ENCODE results near the gene KRT1. TPM values are rescaled to one million over a fixed set of nuclear protein-coding genes. Genes with fewer than 3 reads are reported as not detected.

Gene KRT1
- total RNA-seq, 1 donor from 2014 or later: not detected

- Mint-ChIP-seq H3K27ac (ENCODE audit: unreplicated experiment) (no peak overlapping the region), H3K27me3 (ENCODE audit: unreplicated experiment) (no peaks in the 10 kb centered on the region), H3K4me1 (ENCODE audit: unreplicated experiment) (peaks cover 10% of the 10 kb centered on the region), H3K9me3 (ENCODE audit: unreplicated experiment) (no peaks in the 10 kb centered on the region), H3K36me3 (ENCODE audit: low read depth, unreplicated experiment) (no peaks in the 10 kb centered on the region), H3K4me3 (ENCODE audit: unreplicated experiment) (no peak overlapping the region)
- no peak for DNase-seq (ENCODE audit: low spot score)
- TF ChIP-seq CTCF (IDR thresholded peaks at IDR 0.05; ENCODE audit: unreplicated experiment): no peak
Measured at GRCh38 chr12:52645120-52645761, 35.0 kb downstream of the KRT1 start.

- H3K9me3 Mint-ChIP-seq (ENCODE audit: unreplicated experiment): no peaks in the 10 kb centered on the region
- H3K4me1 Mint-ChIP-seq (ENCODE audit: unreplicated experiment): peaks cover 1% of the 10 kb centered on the region
- no peak for DNase-seq (ENCODE audit: low spot score)
- no peak overlapping the region for H3K27ac Mint-ChIP-seq (ENCODE audit: unreplicated experiment)
- no peak overlapping the region for H3K4me3 Mint-ChIP-seq (ENCODE audit: unreplicated experiment)
- no peak for TF ChIP-seq CTCF (IDR thresholded peaks at IDR 0.05; ENCODE audit: unreplicated experiment)
- H3K36me3 Mint-ChIP-seq (ENCODE audit: low read depth, unreplicated experiment): no peaks in the 10 kb centered on the region
- no peaks in the 10 kb centered on the region for H3K27me3 Mint-ChIP-seq (ENCODE audit: unreplicated experiment)
Measured at GRCh38 chr12:52644078-52644415, 36.2 kb downstream of the KRT1 start.

- H3K27me3 Mint-ChIP-seq (ENCODE audit: unreplicated experiment): no peaks in the 10 kb centered on the region
- H3K4me3 Mint-ChIP-seq (ENCODE audit: unreplicated experiment): no peak overlapping the region
- no peak overlapping the region for H3K27ac Mint-ChIP-seq (ENCODE audit: unreplicated experiment)
- no peak for DNase-seq (ENCODE audit: low spot score)
- H3K36me3 Mint-ChIP-seq (ENCODE audit: low read depth, unreplicated experiment): no peaks in the 10 kb centered on the region
- no peaks in the 10 kb centered on the region for H3K4me1 Mint-ChIP-seq (ENCODE audit: unreplicated experiment)
- no peaks in the 10 kb centered on the region for H3K9me3 Mint-ChIP-seq (ENCODE audit: unreplicated experiment)
- no peak for TF ChIP-seq CTCF (IDR thresholded peaks at IDR 0.05; ENCODE audit: unreplicated experiment)
Measured at GRCh38 chr12:52643233-52644077, 36.8 kb downstream of the KRT1 start.

- Mint-ChIP-seq H3K36me3 (ENCODE audit: low read depth, unreplicated experiment) (no peaks in the 10 kb centered on the region), H3K27ac (ENCODE audit: unreplicated experiment) (no peak overlapping the region), H3K4me3 (ENCODE audit: unreplicated experiment) (no peak overlapping the region), H3K4me1 (ENCODE audit: unreplicated experiment) (no peaks in the 10 kb centered on the region), H3K9me3 (ENCODE audit: unreplicated experiment) (no peaks in the 10 kb centered on the region), H3K27me3 (ENCODE audit: unreplicated experiment) (no peaks in the 10 kb centered on the region)
- DNase-seq (ENCODE audit: low spot score): no peak
- TF ChIP-seq CTCF (IDR thresholded peaks at IDR 0.05; ENCODE audit: unreplicated experiment): no peak
Measured at GRCh38 chr12:52641468-52641867, 38.7 kb downstream of the KRT1 start.

GRCh38 chr12:52637299-52637698, 42.9 kb downstream of the KRT1 start:
- Mint-ChIP-seq H3K4me1 (ENCODE audit: unreplicated experiment) (peaks cover 3% of the 10 kb centered on the region), H3K4me3 (ENCODE audit: unreplicated experiment) (no peak overlapping the region), H3K27ac (ENCODE audit: unreplicated experiment) (no peak overlapping the region), H3K27me3 (ENCODE audit: unreplicated experiment) (peaks cover 1% of the 10 kb centered on the region), H3K36me3 (ENCODE audit: low read depth, unreplicated experiment) (no peaks in the 10 kb centered on the region), H3K9me3 (ENCODE audit: unreplicated experiment) (no peaks in the 10 kb centered on the region)
- DNase-seq (ENCODE audit: low spot score): no peak
- TF ChIP-seq CTCF (IDR thresholded peaks at IDR 0.05; ENCODE audit: unreplicated experiment): no peak

Data from endothelial cell (in vitro differentiated cells).